HG03460 (cell line): ENCODE results near the gene GNL3L.
"Not testable (repeated sequence)": the region's sequence is repeated elsewhere in the genome, so short reads cannot be mapped to it uniquely, and the experiment has no call there.

Source experiments
- ATAC-seq: cut with Tn5 transposase; IDR thresholded peaks from one replicate; pipeline ENCODE4 v1.9.1; 2021; ENCODE audit not compliant: unreplicated experiment

GNL3L gene, protein sequence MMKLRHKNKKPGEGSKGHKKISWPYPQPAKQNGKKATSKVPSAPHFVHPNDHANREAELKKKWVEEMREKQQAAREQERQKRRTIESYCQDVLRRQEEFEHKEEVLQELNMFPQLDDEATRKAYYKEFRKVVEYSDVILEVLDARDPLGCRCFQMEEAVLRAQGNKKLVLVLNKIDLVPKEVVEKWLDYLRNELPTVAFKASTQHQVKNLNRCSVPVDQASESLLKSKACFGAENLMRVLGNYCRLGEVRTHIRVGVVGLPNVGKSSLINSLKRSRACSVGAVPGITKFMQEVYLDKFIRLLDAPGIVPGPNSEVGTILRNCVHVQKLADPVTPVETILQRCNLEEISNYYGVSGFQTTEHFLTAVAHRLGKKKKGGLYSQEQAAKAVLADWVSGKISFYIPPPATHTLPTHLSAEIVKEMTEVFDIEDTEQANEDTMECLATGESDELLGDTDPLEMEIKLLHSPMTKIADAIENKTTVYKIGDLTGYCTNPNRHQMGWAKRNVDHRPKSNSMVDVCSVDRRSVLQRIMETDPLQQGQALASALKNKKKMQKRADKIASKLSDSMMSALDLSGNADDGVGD

GRCh38 chrX:54529552-54530356, at the start of gene GNL3L:
Gene GNL3L (plus strand): TSS chrX:54530219. CDS start chrX:54532567, 2,348 bp downstream.
- peak; percentile 76 for ATAC-seq

GRCh38 chrX:54482839-54483593, 47.0 kb upstream of the GNL3L start:
- no peak for ATAC-seq

- ATAC-seq, result no peak
Measured at GRCh38 chrX:54483946-54484345, 46.1 kb upstream of the GNL3L start.

GRCh38 chrX:54484666-54485065, 45.4 kb upstream of the GNL3L start:
- ATAC-seq, result no peak

- ATAC-seq, result not testable (repeated sequence)
Measured at GRCh38 chrX:54489819-54490218, 40.2 kb upstream of the GNL3L start.

GRCh38 chrX:54492340-54492739, 37.7 kb upstream of the GNL3L start:
- no peak for ATAC-seq

DNA sequence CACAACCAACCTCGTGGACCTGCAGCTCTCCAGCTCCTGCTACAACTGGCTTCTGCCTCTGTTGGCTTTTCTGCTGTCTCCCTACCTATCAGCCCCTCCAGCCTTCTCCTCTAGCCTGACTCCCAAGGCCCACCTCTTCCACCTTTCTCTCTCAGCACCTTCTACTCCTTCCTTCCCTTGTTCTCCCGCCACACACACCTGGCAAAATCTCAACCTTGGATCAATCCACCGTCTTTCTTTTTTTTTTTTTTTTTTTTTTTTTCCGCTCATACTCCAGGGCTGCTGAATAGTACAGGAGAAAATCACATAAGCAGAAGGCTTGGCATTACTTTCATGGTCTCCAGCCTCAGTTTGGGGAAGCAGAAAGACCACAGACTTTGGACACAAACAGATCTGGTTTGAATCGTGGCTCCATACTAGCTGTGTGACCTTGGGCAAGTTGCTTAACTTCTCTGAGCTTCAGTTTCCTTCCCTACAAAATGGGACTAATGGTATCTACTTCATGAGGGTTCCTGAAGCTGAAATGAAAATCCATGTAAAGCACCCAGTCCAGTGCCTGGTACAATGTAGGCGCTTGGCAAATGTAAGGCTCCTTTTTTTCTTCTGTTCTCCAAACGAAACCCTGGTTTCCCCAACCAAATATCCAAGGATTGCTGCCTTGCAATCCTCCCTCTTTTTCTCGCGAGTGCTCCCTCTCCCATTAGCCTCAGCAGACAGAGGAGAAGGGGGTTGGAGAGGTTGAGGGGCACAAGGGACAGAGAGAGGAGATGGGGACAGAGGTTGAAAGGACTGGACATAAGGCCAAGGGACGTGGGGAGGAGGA, 35.6 kb upstream of the GNL3L start:
- no peak for ATAC-seq

DNA sequence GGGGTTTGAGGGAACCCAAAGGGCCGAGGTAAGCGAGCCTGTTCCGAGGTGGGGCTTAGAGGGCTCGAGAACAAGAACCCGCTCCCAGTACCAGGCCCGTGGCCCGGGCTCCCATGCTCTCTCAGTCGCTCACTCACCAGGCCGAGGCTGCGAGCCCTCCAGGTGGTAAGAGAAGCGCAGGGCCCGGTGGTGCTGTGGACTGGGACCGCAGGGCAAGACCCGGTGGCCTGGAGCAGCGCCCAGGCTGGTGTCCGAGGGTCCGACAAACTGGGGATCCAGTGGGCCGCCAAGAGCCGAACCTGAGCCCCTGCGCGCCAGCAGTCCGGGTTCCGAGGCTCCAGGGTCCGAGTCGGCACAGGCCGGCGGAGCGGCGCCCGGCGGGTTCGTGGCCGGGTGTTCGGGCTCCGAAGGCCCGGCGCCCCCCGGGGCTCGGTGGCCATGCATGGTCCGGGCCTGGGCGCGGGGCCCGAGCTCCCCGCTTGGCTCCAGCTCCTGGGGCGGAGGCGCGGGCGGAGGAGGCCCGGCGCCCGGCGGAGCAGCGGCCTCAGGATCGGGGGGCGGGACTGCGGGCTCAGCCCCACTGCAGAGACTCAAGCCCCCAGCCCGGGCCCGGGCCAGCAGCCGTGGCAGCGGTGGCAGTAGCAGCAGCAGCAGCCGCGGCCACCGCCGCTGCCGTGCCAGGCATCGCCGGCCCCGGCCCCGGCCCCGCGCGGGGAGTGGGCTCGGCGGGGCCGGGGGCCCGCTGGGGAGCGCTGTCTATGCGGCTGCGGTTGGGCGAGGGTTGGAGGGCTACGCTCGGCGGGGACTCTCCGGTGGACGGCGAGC, 34.8 kb upstream of the GNL3L start:
- ATAC-seq, result no peak

GRCh38 chrX:54495814-54496516, 34.1 kb upstream of the GNL3L start, which contains the start of gene FGD1:
Gene FGD1 (minus strand): TSS chrX:54496234. CDS start chrX:54495432, 802 bp downstream.
- ATAC-seq, result no peak

DNA sequence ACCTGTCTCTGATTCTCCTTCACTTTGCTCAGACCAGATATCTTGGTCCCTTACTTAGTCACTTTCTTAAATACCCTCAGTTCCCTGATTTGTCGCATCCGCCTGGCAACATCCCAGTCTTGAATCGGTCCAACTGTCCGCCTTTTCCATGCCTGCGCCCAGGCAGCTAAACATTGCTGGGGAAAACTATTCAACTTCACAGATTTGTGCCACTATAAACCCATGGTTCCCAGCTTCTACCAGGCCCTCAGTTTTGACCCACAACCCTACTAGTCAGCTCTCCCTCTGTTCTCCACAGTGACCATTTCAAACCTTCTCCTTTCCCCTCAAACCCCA, 33.5 kb upstream of the GNL3L start:
- ATAC-seq, result no peak

- ATAC-seq, result no peak
Measured at GRCh38 chrX:54496936-54497335, 33.1 kb upstream of the GNL3L start.

DNA sequence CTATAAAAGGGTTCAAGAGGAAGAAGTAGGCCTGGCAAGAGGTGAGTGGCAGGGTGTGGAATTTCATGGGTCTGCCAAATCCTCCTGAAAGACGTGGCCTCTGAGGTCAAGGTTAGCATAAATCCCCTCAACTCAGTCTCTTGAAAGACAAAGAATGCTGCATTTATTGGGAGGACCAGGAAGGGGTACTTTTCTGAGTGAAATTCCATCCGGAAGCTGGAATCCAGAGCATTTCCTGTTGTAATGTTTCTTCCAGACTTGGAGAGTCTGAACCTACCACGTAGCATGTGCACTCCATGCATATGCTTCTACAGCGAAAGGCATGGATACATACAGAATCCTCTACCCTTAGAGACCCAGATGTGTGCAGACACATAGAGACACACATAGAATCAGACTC, 20.6 kb upstream of the GNL3L start:
- ATAC-seq, result no peak

- ATAC-seq, result no peak
Measured at GRCh38 chrX:54529151-54529550, 868 bp upstream of the GNL3L start.

- peak; percentile 28 for ATAC-seq
Measured at GRCh38 chrX:54530357-54530900, 410 bp downstream of the GNL3L start.

DNA sequence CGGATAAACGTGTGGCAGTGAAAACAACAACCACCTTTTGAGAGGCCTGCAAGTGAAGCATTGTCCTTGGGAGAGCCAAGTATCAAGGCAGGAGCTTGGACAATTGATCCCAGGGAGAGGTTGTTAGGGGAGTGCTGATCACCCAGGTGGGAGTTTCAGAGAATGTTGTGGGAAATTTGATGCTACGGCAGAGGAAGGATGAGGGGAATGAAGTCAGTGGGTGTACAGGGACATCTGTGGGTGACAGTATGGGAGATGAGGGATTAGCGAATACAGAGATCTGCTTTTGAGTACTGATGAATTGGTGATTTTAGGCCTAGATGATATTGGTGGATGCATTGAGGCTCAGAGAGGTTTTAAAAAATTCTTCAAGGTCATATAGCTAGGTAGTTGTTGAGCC, 4.3 kb downstream of the GNL3L start:
- ATAC-seq, result no peak

DNA sequence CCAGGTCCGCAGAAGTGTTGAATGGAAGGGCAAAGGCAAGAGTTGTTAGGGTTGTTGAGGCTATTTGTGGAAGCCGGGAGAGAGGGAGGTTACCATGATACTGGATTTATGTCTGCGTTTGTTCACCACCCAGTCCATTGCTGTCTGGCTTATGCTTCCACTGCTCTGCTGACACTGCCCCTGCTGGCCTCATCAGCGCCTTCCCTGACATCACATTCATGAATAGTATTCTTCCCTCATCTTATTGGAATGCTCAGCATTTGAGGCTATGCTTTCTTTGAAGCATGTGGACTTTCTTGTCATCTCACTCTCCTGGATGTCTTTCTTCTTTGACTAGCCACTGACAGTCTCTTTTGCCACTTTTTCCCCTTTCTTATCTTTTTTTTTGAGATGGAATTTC, 10.3 kb downstream of the GNL3L start:
- ATAC-seq, result no peak

- not testable (repeated sequence) for ATAC-seq
Measured at GRCh38 chrX:54542239-54542638, 12.2 kb downstream of the GNL3L start.

DNA sequence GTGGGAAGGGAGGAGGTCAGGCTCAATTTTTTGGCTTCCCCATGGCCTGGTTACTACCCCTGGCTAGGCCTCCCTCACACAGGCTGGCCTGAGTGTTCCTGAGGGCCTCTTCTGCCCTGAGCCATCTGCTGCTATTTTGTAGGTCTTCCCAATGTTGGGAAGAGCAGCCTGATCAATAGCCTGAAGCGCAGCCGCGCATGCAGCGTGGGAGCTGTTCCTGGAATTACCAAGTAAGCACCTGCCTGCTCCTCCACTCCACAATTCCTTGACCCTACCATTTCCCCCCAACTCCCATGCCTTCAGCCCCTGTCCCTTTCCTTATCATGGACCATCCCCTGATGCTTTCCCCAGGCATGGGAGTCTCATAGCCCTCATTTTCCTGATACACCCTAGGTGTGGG, 20.8 kb downstream of the GNL3L start:
- no peak for ATAC-seq
